Measurements from ENCODE around the gene MRPL54.
A peak's percentile ranks its signal among the peaks of the same experiment; 100 is the strongest.

MRPL54 gene

DNA sequence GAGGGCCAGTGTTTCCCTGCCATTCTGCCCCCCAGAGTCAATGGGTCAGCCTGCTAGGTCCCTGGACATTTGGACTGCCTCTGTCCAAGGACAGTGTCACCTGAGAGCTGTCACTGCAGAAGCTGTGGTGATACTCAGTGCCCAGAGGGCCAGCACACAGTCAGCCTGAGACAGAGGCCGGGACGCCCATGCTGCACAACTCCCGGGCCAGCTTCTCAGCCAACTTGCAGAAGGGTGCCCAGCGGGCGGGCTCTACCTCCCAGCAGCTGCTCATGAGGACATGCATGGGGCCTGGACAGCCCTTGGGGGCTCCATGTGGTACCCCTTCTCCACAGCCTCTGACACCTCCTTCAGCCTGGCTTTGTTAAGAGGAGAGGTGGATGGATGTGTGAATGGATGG is 13.3 kb downstream of the MRPL54 start:
- Mint-ChIP-seq H3K36me3 (ENCODE audit: insufficient read depth) (peaks cover 2% of the 10 kb centered on the region), H3K4me3 (no peak overlapping the region), H3K27ac (ENCODE audit: low read depth) (no peak overlapping the region), H3K27me3 (no peaks in the 10 kb centered on the region), H3K9me3 (no peaks in the 10 kb centered on the region), H3K4me1 (peaks cover 12% of the 10 kb centered on the region)
- DNase-seq (ENCODE audit: low spot score in 2 of 2) (no peak), ATAC-seq (replicated peaks; ENCODE audit: extremely low read depth, poor library complexity, severe bottlenecking) (no peak)

GRCh38 chr19:3776479-3777040 is 14.1 kb downstream of the MRPL54 start:
- H3K36me3 Mint-ChIP-seq (ENCODE audit: insufficient read depth) = peaks cover 5% of the 10 kb centered on the region
- H3K27me3 Mint-ChIP-seq = no peaks in the 10 kb centered on the region
- H3K9me3 Mint-ChIP-seq = no peaks in the 10 kb centered on the region
- no peak overlapping the region for H3K27ac Mint-ChIP-seq (ENCODE audit: low read depth)
- peaks cover 15% of the 10 kb centered on the region for H3K4me1 Mint-ChIP-seq
- ATAC-seq (replicated peaks; ENCODE audit: extremely low read depth, poor library complexity, severe bottlenecking) = no peak
- DNase-seq (ENCODE audit: low spot score in 2 of 2) = no peak
- no peak overlapping the region for H3K4me3 Mint-ChIP-seq

DNA sequence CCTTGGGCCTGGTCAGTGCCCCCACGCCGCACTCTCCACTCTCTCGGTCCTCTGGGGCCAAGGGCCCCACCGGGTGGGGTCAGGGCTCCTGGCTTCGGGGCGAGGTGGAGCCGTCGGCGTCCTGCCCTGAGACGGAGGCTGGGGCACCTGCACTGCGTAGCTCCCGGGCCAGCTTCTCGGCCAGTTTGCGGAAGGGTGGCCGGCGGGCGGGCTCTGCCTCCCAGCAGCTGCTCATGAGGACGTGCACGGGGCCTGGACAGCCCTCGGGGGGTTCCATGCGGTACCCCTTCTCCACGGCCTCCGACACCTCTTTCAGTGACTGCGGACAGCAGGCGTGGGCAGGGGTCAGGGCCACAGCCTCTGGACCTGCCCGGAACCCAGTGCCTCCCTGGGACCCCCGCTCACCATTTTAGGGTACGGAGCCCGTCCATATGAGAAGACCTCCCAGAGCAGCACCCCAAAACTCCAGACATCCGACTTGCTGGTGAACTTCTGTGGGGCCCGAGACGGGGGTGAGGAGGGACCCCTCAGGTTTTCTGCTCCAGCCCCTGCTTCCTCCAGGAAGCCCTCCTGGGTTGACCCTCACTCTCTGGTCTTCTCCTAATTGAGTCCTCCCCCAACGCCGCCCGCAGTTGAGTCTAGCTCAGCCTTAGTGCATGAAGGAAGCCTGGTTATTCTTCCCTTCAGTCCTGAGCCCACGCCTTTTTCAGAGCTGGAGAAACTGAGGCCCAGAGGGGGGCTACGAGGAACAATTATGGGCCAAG is 15.8 kb downstream of the MRPL54 start:
- Mint-ChIP-seq H3K9me3 (peaks cover 7% of the 10 kb centered on the region), H3K4me1 (peaks cover 22% of the 10 kb centered on the region), H3K27me3 (no peaks in the 10 kb centered on the region), H3K4me3 (no peak overlapping the region), H3K27ac (ENCODE audit: low read depth) (no peak overlapping the region), H3K36me3 (ENCODE audit: insufficient read depth) (peaks cover 9% of the 10 kb centered on the region)
- ATAC-seq (replicated peaks; ENCODE audit: extremely low read depth, poor library complexity, severe bottlenecking) = no peak
- DNase-seq (ENCODE audit: low spot score in 2 of 2) = no peak

DNA sequence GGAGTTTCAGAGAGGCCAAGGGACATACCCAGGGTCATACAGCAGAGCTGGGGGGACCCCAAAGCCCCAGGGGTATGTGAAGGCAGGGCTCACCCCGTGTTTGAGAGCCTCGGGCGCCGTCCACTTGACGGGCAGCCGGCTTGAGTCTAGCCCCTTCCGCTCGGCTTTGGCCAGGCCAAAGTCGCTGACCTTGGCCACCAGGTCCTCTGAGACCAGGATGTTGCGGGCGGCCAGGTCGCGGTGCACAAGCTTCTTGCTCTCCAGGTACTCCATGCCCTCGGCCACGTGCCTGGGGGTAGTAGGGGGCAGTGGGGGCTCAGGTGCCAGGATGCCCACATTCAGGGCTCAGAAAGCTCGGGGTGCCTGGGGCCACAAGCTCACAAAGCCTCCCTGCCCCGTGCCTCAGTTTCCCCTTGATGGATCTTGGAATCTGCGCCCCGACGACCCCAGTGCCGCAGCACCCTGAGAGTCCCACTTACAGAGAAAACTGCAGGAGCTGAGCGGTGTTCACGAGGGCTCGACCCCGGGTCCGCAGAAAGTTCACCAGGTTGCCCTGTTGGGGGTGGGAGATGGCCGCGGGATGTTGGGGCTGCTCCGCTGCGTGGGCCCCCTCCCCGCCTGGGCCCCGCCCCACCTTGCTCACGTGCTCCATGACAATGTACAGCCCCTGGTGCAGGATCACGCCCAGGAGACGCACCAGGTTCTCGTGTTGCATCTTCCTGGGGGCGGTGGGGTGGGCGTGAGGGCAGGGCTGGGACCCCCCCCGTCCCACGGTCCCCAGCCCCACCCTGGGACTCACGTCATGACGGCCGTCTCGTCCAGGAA is 16.6 kb downstream of the MRPL54 start:
- no peak for DNase-seq (ENCODE audit: low spot score in 2 of 2)
- Mint-ChIP-seq H3K36me3 (ENCODE audit: insufficient read depth) (peaks cover 13% of the 10 kb centered on the region), H3K27me3 (no peaks in the 10 kb centered on the region), H3K4me3 (no peak overlapping the region), H3K4me1 (peaks cover 16% of the 10 kb centered on the region), H3K9me3 (peaks cover 7% of the 10 kb centered on the region), H3K27ac (ENCODE audit: low read depth) (no peak overlapping the region)
- no peak for ATAC-seq (replicated peaks; ENCODE audit: extremely low read depth, poor library complexity, severe bottlenecking)

- ATAC-seq (replicated peaks; ENCODE audit: extremely low read depth, poor library complexity, severe bottlenecking) = no peak
- H3K4me3 Mint-ChIP-seq = no peak overlapping the region
- H3K27me3 Mint-ChIP-seq = no peaks in the 10 kb centered on the region
- H3K27ac Mint-ChIP-seq (ENCODE audit: low read depth) = no peak overlapping the region
- H3K9me3 Mint-ChIP-seq = peaks cover 7% of the 10 kb centered on the region
- DNase-seq (ENCODE audit: low spot score in 2 of 2) = no peak
- peaks cover 16% of the 10 kb centered on the region for H3K36me3 Mint-ChIP-seq (ENCODE audit: insufficient read depth)
- H3K4me1 Mint-ChIP-seq = peaks cover 19% of the 10 kb centered on the region
Measured at GRCh38 chr19:3780786-3781304, 18.4 kb downstream of the MRPL54 start.

DNA sequence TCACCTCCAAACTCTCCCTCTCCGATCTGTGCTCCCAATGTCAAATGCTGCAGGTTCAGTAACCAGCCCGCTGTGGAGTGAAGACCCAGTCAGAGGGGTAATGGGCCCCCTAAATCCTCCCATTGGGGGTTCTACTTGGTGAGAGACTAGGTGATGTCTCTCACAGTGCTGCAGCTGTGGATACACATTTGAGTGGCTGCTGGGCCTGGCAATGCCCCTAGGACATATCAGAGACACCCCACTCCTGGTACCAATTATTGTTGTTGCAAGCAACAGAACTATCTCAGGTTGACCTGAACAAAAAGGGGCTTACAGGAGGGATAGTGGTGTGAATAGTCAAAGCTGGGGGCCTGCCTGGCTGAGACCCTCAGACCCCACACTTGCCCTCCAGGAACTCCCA is 19.1 kb downstream of the MRPL54 start:
- H3K27me3 Mint-ChIP-seq = no peaks in the 10 kb centered on the region
- peaks cover 16% of the 10 kb centered on the region for H3K36me3 Mint-ChIP-seq (ENCODE audit: insufficient read depth)
- no peak overlapping the region for H3K27ac Mint-ChIP-seq (ENCODE audit: low read depth)
- ATAC-seq (replicated peaks; ENCODE audit: extremely low read depth, poor library complexity, severe bottlenecking) (no peak), DNase-seq (ENCODE audit: low spot score in 2 of 2) (no peak)
- H3K4me3 Mint-ChIP-seq = no peak overlapping the region
- H3K4me1 Mint-ChIP-seq = peaks cover 19% of the 10 kb centered on the region
- H3K9me3 Mint-ChIP-seq = peaks cover 7% of the 10 kb centered on the region

GRCh38 chr19:3782330-3782729 is 19.8 kb downstream of the MRPL54 start:
- Mint-ChIP-seq H3K27ac (ENCODE audit: low read depth) (no peak overlapping the region), H3K4me3 (no peak overlapping the region), H3K36me3 (ENCODE audit: insufficient read depth) (peaks cover 16% of the 10 kb centered on the region), H3K9me3 (peaks cover 7% of the 10 kb centered on the region), H3K27me3 (no peaks in the 10 kb centered on the region), H3K4me1 (peaks cover 19% of the 10 kb centered on the region)
- ATAC-seq (replicated peaks; ENCODE audit: extremely low read depth, poor library complexity, severe bottlenecking) (no peak), DNase-seq (ENCODE audit: low spot score in 2 of 2) (no peak)

GRCh38 chr19:3782903-3783302 is 20.4 kb downstream of the MRPL54 start:
- ATAC-seq (replicated peaks; ENCODE audit: extremely low read depth, poor library complexity, severe bottlenecking) (no peak), DNase-seq (ENCODE audit: low spot score in 2 of 2) (no peak)
- Mint-ChIP-seq H3K4me3 (no peak overlapping the region), H3K27ac (ENCODE audit: low read depth) (no peak overlapping the region), H3K36me3 (ENCODE audit: insufficient read depth) (peaks cover 16% of the 10 kb centered on the region), H3K27me3 (no peaks in the 10 kb centered on the region), H3K9me3 (peaks cover 7% of the 10 kb centered on the region), H3K4me1 (peaks cover 19% of the 10 kb centered on the region)

DNA sequence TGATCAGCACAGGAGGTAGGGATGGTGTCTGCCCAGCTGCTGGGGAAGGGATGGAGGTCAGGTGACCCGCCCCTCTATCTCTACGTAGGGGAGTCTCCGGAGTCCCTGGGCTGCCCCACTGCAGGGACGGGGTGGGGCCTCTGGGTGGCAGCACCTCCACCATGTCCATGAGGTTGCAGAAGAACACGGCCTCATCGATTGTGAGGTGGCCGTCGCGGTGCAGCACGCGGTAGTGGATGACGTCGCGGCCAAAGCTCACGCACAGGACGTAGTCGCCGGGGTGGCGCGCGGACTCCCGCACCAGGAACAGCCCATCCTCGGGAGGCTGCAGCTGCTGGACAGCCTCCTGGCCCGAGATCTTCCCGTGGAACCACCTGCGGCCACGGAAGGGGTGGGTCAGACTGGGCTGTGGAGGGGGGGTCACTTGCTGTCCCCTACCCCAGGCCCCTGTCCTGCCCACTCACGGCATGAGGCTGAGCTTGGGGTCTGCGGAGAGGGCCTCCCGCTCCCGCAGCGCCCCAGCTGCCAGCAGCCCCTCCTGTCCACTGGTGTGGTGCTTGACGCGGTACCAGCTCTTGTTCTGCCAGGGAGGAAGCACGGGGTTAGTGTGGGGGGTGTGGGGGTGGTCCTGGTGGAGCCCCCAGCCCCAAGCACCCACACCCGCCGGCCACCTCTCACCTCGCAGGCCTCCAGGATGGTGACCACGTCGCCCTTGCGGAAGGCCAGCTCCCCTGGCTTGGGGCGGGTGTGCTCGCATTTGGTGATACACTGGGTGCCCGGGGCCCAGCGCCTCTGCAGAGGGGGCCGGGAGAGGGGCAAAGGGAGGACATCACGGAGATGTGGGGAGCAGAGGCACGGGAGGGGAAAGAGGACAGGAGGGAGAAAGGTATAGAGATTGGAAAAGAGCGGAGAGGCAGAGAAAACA is 21.4 kb downstream of the MRPL54 start:
- Mint-ChIP-seq H3K4me1 (peaks cover 22% of the 10 kb centered on the region), H3K27ac (ENCODE audit: low read depth) (peak overlapping the region; percentile 79), H3K36me3 (ENCODE audit: insufficient read depth) (peaks cover 18% of the 10 kb centered on the region), H3K4me3 (peak overlapping the region; percentile 82), H3K9me3 (peaks cover 7% of the 10 kb centered on the region), H3K27me3 (no peaks in the 10 kb centered on the region)
- DNase-seq (ENCODE audit: low spot score in 2 of 2) (peak; percentile 28 to 34), ATAC-seq (replicated peaks; ENCODE audit: extremely low read depth, poor library complexity, severe bottlenecking) (no peak)

DNA sequence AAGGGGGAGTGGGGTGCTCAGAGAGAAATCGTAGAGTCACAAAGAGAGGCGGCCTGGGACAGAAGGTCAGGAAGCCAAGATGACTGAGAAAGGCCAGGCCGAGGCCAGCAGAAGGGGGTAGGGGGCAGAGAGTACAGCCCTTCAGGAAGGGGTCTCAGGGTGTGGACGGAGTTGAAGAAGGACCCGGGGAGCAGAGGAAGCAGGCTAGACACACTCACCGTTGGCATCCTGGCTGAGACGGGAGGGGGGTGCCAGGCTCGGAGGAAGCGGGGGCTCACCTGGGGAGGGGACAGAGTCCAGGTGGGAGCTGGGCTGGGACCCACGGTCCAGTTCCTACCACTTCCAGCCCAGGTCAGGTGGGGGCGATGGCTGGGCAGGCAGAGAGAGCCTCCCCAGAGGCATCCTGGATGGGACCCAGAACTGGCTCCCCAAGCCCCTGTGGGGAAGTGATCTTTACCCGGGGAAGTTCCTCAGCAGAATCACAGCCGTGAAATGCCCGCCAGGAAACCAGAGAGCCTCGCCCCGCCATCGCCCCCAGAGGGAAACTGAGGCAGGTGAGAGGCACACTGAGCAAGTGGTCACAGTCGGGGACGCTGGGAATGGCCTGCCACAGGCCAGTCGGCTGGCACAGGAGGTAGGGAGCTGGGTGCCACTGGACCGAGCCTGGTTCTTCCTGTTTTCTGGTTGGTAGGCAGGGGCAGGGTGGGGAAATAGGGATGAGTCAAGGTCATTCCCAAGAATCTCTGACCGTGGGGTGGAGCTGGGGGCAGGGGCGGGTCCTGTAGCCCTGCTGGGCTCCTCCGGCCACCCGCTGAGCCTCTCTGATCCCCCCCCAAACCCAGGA is 22.3 kb downstream of the MRPL54 start:
- Mint-ChIP-seq H3K27me3 (no peaks in the 10 kb centered on the region), H3K4me3 (peak overlapping the region; percentile 82), H3K27ac (ENCODE audit: low read depth) (peak overlapping the region; percentile 79), H3K36me3 (ENCODE audit: insufficient read depth) (peaks cover 21% of the 10 kb centered on the region), H3K9me3 (peaks cover 7% of the 10 kb centered on the region), H3K4me1 (peaks cover 28% of the 10 kb centered on the region)
- DNase-seq (ENCODE audit: low spot score in 2 of 2) (no peak), ATAC-seq (replicated peaks; ENCODE audit: extremely low read depth, poor library complexity, severe bottlenecking) (no peak)

- Mint-ChIP-seq H3K9me3 (peaks cover 7% of the 10 kb centered on the region), H3K27ac (ENCODE audit: low read depth) (no peak overlapping the region), H3K36me3 (ENCODE audit: insufficient read depth) (peaks cover 22% of the 10 kb centered on the region), H3K4me1 (peaks cover 35% of the 10 kb centered on the region), H3K4me3 (peak overlapping the region; percentile 82), H3K27me3 (no peaks in the 10 kb centered on the region)
- ATAC-seq (replicated peaks; ENCODE audit: extremely low read depth, poor library complexity, severe bottlenecking) (peak; percentile 15), DNase-seq (ENCODE audit: low spot score in 2 of 2) (no peak)
Measured at GRCh38 chr19:3785451-3785937, 23.0 kb downstream of the MRPL54 start.

Data from central memory CD8-positive, alpha-beta T cell (primary cell).